K562 (cell line): ENCODE results near the gene FAAH. TPM values are rescaled to one million over a fixed set of nuclear protein-coding genes. Genes with fewer than 3 reads are reported as not detected.

Experiments
- ATF2 ChIP-seq: sonication (generic); formaldehyde crosslinking; IDR thresholded peaks from 2 replicates; pipeline ENCODE4 v1.8.1; 2022; ENCODE audit warnings: missing genetic modification reagents
- CC2D1A ChIP-seq: fragments of 450-650 bp; IDR thresholded peaks from 2 replicates; pipeline ENCODE4 v1.6.1; 2017; ENCODE audit warnings: mild to moderate bottlenecking
- CUX1 ChIP-seq: fragments of 200-800 bp; sonication (Bioruptor generic); IDR thresholded peaks from 2 replicates; pipeline ENCODE4 v1.6.1; 2016; ENCODE audit warnings: missing genetic modification characterization, missing compliant biosample characterization
- KLF6 ChIP-seq: fragments of 250-450 bp; sonication (Bioruptor Pico); IDR thresholded peaks from 2 replicates; pipeline ENCODE4 v1.4.0; 2020; ENCODE audit warnings: mild to moderate bottlenecking, moderate library complexity, borderline replicate concordance
- MEF2A ChIP-seq: IDR thresholded peaks from 2 replicates; pipeline ENCODE4 v1.6.1; 2011; ENCODE audit warnings: low read depth, mild to moderate bottlenecking, low read length, moderate library complexity; ENCODE audit not compliant: control insufficient read depth
- NFATC3 ChIP-seq: fragments of 450-650 bp; IDR thresholded peaks from 2 replicates; pipeline ENCODE4 v1.6.1; 2017; ENCODE audit warnings: mild to moderate bottlenecking
- PHF21A ChIP-seq: fragments of 450-650 bp; IDR thresholded peaks from 2 replicates; pipeline ENCODE4 v1.6.1; 2017; ENCODE audit warnings: low read depth, borderline replicate concordance
- RUNX1 ChIP-seq: sonication (generic); IDR thresholded peaks from 2 replicates; pipeline ENCODE4 v1.6.1; 2016; ENCODE audit warnings: antibody characterized with exemption, low read depth
- TEAD4 ChIP-seq, 2 experiments: sonication (generic) in 1 of 2; formaldehyde crosslinking in 1 of 2; IDR thresholded peaks; 2 replicates each; pipeline versions ENCODE4 v1.6.1 to v1.8.0; 2012 to 2022; ENCODE audit warnings: borderline replicate concordance in 1 of 2, inconsistent platforms in 1 of 2, low read length in 1 of 2, mild to moderate bottlenecking in 1 of 2, missing genetic modification reagents in 1 of 2
- ZEB2 ChIP-seq: fragments of 450-650 bp; IDR thresholded peaks from 2 replicates; pipeline ENCODE4 v1.6.1; 2016
- ZMIZ1 ChIP-seq, 2 experiments: fragments of 150-350 bp in 1 of 2; IDR thresholded peaks; 2 replicates each; pipeline ENCODE4 v1.6.1; 2012 to 2016; ENCODE audit warnings: low read depth in 2 of 2, low read length in 2 of 2, mild to moderate bottlenecking in 1 of 2, moderate library complexity in 1 of 2
- ZNF561 ChIP-seq: fragments of 450-650 bp; formaldehyde crosslinking; conservative IDR thresholded peaks from 2 replicates; pipeline ENCODE4 v1.4.0; 2020; ENCODE audit warnings: mild to moderate bottlenecking, moderate library complexity
- polyA plus RNA-seq, 8 experiments: library from polyadenylated mRNA; depleted of rRNA in 4 of 8; stranded (reverse) in 5 of 8; unstranded in 3 of 8; fragments of >200 nt; fragmentation: Nextera tagmentation in 2 of 8; fragmentation: Illumina TruSeq in 1 of 8; extraction: Ambion mirVana in 2 of 8; extraction: Trizol in 1 of 8; gene quantifications; 2 replicates each; pipeline versions ENCODE4 v1.2.1 to v1.2.3, GENCODE V29; 2011 to 2014; ENCODE audit warnings: inconsistent platforms in 1 of 8, missing spikeins in 1 of 8
- total RNA-seq, 7 experiments: library from RNA; depleted of rRNA in 6 of 7; stranded (reverse); fragments of >200 nt in 6 of 7; fragmentation: Illumina TruSeq in 2 of 7; extraction: Trizol in 2 of 7; gene quantifications; 2 replicates each; pipeline versions ENCODE4 v1.2.1 to v1.2.3, GENCODE V29; 2011 to 2021; ENCODE audit warnings: low replicate concordance in 1 of 7

FAAH gene
- total and polyA plus RNA-seq, 9 of the 15 experiments (the other 6 are each of a cell fraction or from before 2014, with no cell fraction given) = 0.06 to 1.1 (median 0.32) TPM

DNA sequence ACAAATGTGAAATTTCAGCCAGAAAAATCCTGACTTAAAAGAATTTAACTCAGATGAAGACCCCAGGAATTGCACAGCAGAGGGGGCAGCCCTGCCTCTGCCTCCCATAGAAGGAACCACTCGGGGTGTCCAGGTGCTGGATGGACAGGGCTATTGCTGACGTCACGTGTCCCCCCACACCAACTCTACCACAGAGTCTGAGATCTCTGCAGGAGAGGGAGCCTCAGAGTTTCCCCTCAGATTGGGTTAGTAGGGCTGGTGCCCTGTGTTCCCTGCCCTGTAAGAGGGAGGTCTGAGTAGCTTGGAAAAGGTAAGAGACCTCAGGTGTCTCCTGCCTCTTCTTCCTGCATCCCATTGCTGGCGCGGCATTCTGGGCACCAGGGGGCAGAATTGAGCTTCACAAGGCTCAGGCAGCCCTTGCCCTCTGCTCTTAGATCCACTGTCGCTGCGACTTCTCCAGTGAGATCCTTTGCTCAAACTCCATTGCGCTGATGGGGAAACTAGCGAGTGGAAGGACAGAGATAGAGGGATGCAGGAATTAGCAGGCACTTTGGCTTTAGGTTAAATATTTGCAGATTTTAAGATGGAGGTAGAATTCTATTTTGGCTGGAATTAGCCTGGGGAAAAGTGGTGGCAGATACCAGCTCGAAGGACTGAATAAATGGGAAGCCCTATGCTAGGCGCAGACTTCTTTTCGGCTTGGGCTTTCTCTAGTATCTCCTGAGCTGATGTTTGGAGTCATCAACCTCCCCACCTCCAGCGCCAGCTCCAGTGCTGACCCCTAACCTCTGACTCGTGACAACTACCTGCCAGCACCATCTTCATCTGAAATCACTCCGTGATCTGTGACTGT lies 52.8 kb downstream of the FAAH start (continued):
- TF ChIP-seq CUX1 (CRISPR knock-in tag) (no peak), PHF21A (no peak), ZEB2 (peak; percentile 24; the same call in 1 of the 2 replicates), KLF6 (CRISPR knock-in tag) (no peak), ZNF561 (CRISPR knock-in tag) (no peak), ATF2 (CRISPR knock-in tag) (no peak), TEAD4 (IDR thresholded peaks at IDR 0.05; ENCODE audit: low read length) (peak; percentile 67), TEAD4 (CRISPR knock-in tag; IDR thresholded peaks at IDR 0.05; ENCODE audit: borderline replicate concordance) (no peak), ZMIZ1 (IDR thresholded peaks at IDR 0.05; ENCODE audit: low read depth in 2 of 2, low read length in 2 of 2) (no peak), NFATC3 (no peak), CC2D1A (peak; percentile 62; the same call in 1 of the 2 replicates), RUNX1 (no peak), MEF2A (no peak)
